ENCODE results near the gene PUS1.

PUS1 gene

GRCh38 chr12:131991816-131992430, 62.8 kb downstream of the PUS1 start:
- no peak for DNase-seq (ENCODE audit: low read depth)

- DNase-seq (ENCODE audit: low read depth), result no peak
Measured at GRCh38 chr12:131994589-131994988, 65.5 kb downstream of the PUS1 start.

Data from stimulated activated CD8-positive, alpha-beta memory T cell treated with anti-CD3 and anti-CD28 coated beads, Interleukin-15, amount 100 ng/mL, for 24 hours (primary cell).